ENCODE measurements around the gene SETD1B.

- TF ChIP-seq CTCF (IDR thresholded peaks at IDR 0.05) = no peak
- no peak for TF ChIP-seq POLR2AphosphoS5 (IDR thresholded peaks at IDR 0.05)
- TF ChIP-seq POLR2A (IDR thresholded peaks at IDR 0.05) = no peak
- TF ChIP-seq EP300 (IDR thresholded peaks at IDR 0.05) = no peak
Measured at GRCh38 chr12:121830588-121831265, 26.9 kb downstream of the SETD1B start.
